HG03039 (cell line): Measurements from ENCODE around the gene DNAH10.

Experiments used
- ATAC-seq: cut with Tn5 transposase; IDR thresholded peaks from one replicate; pipeline ENCODE4 v1.9.1; 2021; ENCODE audit warnings: mild to moderate bottlenecking, moderate library complexity; ENCODE audit not compliant: unreplicated experiment

The DNAH10 gene

DNA sequence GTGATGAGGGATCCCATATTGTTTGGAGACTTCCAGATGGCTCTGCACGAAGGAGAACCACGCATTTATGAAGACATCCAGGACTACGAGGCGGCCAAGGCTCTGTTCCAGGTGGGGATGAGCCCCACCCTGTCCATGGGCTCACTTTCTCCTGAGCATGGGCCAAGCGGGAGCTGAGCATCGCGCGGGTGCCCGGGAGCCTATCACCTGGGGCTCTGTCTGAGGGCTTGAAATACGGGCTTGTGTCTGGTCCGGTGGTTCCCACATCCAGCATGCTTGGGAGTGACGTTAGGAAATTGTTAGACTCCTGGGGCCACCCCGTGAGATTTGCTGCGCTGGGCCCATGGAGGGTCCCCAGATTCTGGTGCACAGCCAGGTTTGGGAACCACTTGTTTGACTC, 117.6 kb downstream of the DNAH10 start:
- ATAC-seq = no peak

GRCh38 chr12:123882161-123882705, 120.1 kb downstream of the DNAH10 start:
- no peak for ATAC-seq

GRCh38 chr12:123886258-123886657, 124.2 kb downstream of the DNAH10 start:
- no peak for ATAC-seq

GRCh38 chr12:123886931-123887582, 125.0 kb downstream of the DNAH10 start:
- ATAC-seq = no peak

DNA sequence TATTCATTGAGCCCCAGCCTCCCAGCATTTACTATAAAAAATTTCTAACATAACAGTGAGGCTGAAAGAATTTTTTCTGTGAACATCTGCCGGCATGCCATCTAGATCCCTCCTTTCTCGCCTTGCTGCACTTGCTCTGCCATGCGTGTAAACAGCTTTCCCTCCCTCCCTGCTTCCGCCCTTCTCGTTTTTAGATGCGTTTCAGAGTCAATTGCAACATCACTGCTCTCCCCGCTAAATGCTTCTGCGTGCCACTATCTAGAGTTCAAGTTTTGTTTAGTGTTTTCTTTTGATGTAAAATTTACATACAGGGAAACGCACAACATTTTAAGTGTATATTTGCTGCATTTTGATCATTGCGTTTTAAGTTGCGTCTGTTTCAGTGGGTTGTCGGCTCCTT, 126.9 kb downstream of the DNAH10 start:
- ATAC-seq = no peak

DNA sequence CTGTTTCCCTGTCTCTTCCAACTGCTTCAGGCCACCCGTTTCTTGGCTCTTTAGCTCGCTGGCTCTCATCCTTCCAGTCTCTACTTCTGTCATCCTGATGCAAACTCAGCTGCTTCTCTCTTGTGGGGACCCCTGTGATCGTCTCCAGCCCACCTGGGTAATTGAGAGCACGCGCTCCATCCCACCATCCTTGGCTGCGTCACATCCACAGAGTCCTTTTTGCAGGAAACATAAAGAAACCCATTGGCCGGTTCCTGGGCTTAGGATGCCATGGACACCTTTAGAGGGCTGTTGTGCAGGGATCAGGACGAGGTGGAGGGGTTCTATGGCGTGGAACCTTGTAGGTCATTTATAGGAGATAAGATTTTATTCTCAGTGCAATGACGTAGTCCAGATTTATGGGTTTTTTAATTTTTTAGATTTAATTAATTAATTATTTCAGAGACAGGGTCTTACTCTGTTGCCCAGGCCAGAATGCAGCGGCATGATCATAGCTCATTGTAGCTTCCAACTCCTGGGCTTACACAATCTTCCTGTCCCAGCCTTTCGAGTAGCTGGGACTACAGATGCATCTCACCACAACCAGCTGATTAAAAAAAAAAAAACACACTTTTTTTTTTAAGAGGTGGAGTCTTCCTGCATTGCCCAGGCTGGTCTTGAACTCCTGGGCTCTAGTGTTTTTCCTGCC, 127.9 kb downstream of the DNAH10 start:
- no peak for ATAC-seq

DNA sequence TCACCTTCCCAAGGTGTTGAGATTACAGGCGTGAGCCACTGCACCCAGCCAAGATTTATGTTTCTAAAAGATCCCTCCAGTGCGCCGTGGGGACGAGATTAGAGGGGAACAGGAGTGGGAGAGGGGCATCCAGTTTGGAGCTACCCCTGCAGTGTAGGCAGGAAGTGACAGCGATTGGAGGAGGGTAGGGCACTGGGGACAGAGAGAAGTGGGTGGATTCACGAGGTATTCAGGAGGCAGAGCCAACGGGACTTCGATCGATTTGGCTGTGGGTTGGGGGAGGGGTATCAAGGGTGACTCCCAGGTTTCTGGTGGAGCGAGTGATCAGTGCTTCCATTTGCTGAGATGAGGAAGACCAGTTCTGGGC, 128.4 kb downstream of the DNAH10 start:
- no peak for ATAC-seq

GRCh38 chr12:123891011-123891410, 128.9 kb downstream of the DNAH10 start:
- no peak for ATAC-seq

GRCh38 chr12:123891516-123892179, 129.5 kb downstream of the DNAH10 start:
- ATAC-seq = no peak

- ATAC-seq = no peak
These were observed 130.1 kb downstream of the DNAH10 start for GRCh38 chr12:123892180-123892559.

GRCh38 chr12:123892853-123893252, 130.8 kb downstream of the DNAH10 start:
- no peak for ATAC-seq

DNA sequence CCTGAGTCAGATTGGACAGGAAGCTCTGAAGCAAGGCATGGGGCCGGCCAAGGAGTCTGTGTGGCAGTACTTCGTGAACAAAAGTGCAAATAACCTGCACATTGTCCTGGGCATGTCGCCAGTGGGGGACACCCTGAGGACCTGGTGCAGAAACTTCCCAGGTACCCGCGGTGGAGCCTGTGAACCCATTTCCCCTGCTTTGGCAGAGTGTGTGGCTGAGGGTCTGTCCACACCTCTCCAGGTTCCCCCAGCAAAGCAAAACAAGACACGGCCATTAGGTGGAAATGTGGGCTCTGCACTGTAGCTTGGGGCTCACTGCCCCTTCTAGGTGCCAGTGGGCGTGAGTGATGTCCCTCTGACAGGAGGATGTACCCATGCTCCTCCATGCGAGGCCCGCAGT, 131.2 kb downstream of the DNAH10 start:
- ATAC-seq = no peak

GRCh38 chr12:123894823-123895345, 132.8 kb downstream of the DNAH10 start:
- ATAC-seq = no peak

- ATAC-seq = no peak
These were observed 133.3 kb downstream of the DNAH10 start for GRCh38 chr12:123895451-123895850.

- no peak for ATAC-seq
These were observed 134.7 kb downstream of the DNAH10 start for GRCh38 chr12:123896767-123897166.

- no peak for ATAC-seq
These were observed 135.1 kb downstream of the DNAH10 start for GRCh38 chr12:123897221-123897620.

GRCh38 chr12:123898673-123899072, 136.6 kb downstream of the DNAH10 start:
- no peak for ATAC-seq

DNA sequence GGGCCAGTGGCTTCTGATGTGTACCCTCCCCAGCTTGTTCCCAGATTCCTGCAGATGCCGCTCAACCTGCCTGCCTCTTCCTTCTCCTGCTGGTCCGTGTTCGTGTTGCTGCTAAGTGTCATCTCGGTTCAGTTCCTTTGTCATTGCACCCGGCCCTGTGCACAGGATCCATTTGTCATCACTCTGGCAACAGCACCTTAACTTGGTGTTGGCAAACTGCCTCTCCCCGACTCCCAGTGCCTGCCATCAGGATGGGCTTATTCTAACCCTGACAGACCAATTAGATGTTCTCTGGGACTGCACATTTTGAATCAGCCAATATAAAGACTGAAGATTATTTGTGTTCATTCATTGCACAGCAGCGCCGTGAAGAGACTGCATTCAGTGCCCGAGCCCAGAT, 137.3 kb downstream of the DNAH10 start:
- ATAC-seq = no peak

DNA sequence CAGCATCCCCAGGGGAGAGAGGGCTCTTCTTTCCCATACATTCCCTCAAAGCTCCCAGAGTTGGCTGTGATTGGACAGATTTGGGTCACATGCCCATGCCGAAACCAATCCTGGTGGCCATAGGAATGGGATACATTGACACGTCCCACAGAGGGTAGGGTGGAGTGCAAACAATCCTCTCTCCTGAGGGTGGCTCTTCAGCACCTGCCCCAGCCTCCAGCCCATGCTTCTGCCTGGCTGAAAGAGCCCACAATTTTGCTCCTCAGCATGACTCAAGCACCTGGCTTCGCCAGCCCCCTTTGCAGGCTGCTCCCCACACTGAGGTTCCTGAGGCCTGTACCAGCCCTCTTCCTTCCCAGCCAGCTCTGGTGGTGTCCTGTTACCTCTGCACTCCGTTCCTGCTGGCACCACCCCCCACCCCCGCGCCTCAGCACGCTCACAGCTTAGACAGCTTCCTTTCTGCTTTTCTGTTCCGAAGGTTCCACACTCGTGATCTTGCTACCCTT, 138.8 kb downstream of the DNAH10 start:
- ATAC-seq = no peak

DNA sequence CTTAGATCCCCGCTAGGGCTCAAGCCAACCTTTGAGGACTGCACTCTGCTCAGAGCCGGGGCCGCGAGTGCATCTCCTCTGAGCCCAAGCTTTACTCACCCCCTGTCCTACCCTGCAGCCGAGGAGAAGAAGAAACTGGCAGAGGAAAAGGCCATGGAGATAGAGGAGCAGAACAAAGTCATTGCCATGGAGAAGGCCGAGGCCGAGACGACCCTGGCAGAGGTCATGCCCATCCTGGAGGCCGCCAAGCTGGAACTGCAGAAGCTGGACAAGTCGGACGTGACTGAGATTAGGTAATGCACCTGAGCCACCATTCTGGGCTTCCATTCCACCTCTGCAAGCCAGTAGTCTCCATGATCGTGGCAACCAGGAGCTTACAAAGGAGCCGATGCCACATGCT, 140.7 kb downstream of the DNAH10 start:
- no peak for ATAC-seq

DNA sequence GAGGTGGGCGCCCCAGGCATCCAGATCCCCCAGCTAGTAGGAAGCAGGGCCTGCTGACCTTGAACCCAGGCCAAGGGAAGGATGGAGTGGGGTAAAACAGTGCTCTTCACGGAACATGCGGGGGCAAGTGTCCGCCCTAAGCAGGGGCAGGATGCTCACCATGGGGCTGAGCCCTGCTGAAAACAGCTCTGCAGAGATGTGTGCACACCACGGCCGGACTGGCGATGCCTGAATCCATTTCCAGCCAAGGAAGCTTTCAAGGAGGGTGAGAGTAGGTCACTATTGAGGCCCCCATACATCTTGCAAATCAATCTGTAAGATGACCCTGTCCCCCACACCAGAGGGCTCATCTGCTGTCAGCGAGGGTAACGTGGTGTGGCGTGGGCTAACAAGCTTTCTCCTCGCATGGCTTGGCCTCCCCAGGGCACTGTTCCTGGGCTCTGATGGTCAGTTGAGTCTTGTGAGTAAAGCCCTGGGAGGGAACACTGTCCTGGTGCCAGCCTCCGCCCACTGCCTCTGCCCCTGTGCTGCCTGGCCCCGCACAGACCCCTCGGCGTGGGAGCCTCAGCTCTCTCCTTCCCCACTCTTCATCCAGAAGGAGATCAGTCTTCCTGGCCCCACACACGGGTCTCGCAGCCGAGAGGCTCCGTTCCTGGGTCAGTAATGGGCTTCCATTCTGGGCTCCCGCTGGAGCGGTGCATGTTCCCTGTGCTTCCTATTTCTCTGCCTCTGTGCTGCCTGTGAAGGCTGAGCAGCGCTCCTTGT, 141.4 kb downstream of the DNAH10 start:
- no peak for ATAC-seq
